Myocyte (in vitro differentiated cells): ENCODE data around the gene HMX3. TPM values are rescaled to one million over a fixed set of nuclear protein-coding genes. Genes with fewer than 3 reads are reported as not detected.

Source experiments
- DNase-seq: peaks from one replicate; pipeline ENCODE4 v3.0.0-alpha.2; 2012; ENCODE audit warnings: low read depth
- total RNA-seq: library from RNA; depleted of rRNA; stranded (reverse); fragments of >200 nt; gene quantifications from 2 replicates; pipeline ENCODE4 v1.2.3, GENCODE V29; 2014

Gene HMX3
- total RNA-seq, 1 donor from 2014 or later, result not detected

GRCh38 chr10:123134343-123134914, 1.3 kb upstream of the HMX3 start:
- DNase-seq, result no peak

GRCh38 chr10:123134915-123135414, 805 bp upstream of the HMX3 start:
- no peak for DNase-seq

GRCh38 chr10:123136221-123136805, 543 bp downstream of the HMX3 start:
- DNase-seq, result no peak

- peak; percentile 23 for DNase-seq
Measured at GRCh38 chr10:123136806-123137642, 1.3 kb downstream of the HMX3 start.

GRCh38 chr10:123139165-123139520, 3.4 kb downstream of the HMX3 start:
- no peak for DNase-seq

GRCh38 chr10:123139521-123140163, 3.9 kb downstream of the HMX3 start:
- DNase-seq, result peak; percentile 37

- peak; percentile 22 for DNase-seq
Measured at GRCh38 chr10:123140164-123140982, 4.6 kb downstream of the HMX3 start.

- no peak for DNase-seq
Measured at GRCh38 chr10:123140983-123141390, 5.2 kb downstream of the HMX3 start.

GRCh38 chr10:123141791-123142700, 6.3 kb downstream of the HMX3 start:
- DNase-seq, result no peak

GRCh38 chr10:123142701-123143161, 7.0 kb downstream of the HMX3 start:
- DNase-seq, result no peak

- DNase-seq, result no peak
Measured at GRCh38 chr10:123143162-123143824, 7.5 kb downstream of the HMX3 start.

GRCh38 chr10:123143825-123144168, 8.0 kb downstream of the HMX3 start:
- DNase-seq, result no peak

GRCh38 chr10:123144697-123145541, 9.1 kb downstream of the HMX3 start:
- DNase-seq, result no peak

- DNase-seq, result no peak
Measured at GRCh38 chr10:123145542-123146012, 9.8 kb downstream of the HMX3 start.

- DNase-seq, result no peak
Measured at GRCh38 chr10:123146013-123146893, 10.5 kb downstream of the HMX3 start.

- no peak for DNase-seq
Measured at GRCh38 chr10:123146894-123147634, 11.3 kb downstream of the HMX3 start.
